Measurements from ENCODE around the gene SLC29A1. TPM values are rescaled to one million over a fixed set of nuclear protein-coding genes. Genes with fewer than 3 reads are reported as not detected.
"Not testable (repeated sequence)": the region's sequence is repeated elsewhere in the genome, so short reads cannot be mapped to it uniquely, and the experiment has no call there.

The SLC29A1 gene
- total RNA-seq, 3 donors from 2014 or later: 12.9 to 140 (median 14.8) TPM

GRCh38 chr6:44228836-44229235, 5.4 kb downstream of the SLC29A1 start:
- TF ChIP-seq, protein P1, sequence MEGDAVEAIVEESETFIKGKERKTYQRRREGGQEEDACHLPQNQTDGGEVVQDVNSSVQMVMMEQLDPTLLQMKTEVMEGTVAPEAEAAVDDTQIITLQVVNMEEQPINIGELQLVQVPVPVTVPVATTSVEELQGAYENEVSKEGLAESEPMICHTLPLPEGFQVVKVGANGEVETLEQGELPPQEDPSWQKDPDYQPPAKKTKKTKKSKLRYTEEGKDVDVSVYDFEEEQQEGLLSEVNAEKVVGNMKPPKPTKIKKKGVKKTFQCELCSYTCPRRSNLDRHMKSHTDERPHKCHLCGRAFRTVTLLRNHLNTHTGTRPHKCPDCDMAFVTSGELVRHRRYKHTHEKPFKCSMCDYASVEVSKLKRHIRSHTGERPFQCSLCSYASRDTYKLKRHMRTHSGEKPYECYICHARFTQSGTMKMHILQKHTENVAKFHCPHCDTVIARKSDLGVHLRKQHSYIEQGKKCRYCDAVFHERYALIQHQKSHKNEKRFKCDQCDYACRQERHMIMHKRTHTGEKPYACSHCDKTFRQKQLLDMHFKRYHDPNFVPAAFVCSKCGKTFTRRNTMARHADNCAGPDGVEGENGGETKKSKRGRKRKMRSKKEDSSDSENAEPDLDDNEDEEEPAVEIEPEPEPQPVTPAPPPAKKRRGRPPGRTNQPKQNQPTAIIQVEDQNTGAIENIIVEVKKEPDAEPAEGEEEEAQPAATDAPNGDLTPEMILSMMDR (IDR thresholded peaks at IDR 0.05): no peak
- intact Hi-C loops (cut with DNase I, micrococcal nuclease): no loop called here
- Histone ChIP-seq H3K36me3 (ENCODE audit: low read depth) (no peaks in the 10 kb centered on the region), H3K4me1 (ENCODE audit: low read depth) (peaks cover 6% of the 10 kb centered on the region), H3K4me3 (no peak overlapping the region), H3K9me3 (no peaks in the 10 kb centered on the region)
- no peak for DNase-seq
- no peak for ATAC-seq

DNA sequence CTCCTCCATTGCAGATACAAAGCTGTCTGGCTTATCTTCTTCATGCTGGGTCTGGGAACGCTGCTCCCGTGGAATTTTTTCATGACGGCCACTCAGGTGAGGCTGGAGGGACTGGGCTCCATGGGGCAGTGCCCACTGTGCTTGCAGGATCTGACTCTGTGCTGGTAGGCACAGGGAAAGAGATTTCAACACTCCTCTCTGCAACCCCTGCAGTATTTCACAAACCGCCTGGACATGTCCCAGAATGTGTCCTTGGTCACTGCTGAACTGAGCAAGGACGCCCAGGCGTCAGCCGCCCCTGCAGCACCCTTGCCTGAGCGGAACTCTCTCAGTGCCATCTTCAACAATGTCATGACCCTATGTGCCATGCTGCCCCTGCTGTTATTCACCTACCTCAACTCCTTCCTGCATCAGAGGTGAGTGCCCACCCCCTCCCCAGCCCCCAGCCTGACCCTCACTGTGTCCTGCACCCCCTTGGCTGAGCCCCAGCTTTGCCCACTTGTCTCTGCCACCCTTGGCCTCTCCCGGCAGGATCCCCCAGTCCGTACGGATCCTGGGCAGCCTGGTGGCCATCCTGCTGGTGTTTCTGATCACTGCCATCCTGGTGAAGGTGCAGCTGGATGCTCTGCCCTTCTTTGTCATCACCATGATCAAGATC, 6.1 kb downstream of the SLC29A1 start:
- ATAC-seq: no peak
- Histone ChIP-seq H3K36me3 (ENCODE audit: low read depth) (no peaks in the 10 kb centered on the region), H3K9me3 (no peaks in the 10 kb centered on the region), H3K4me1 (ENCODE audit: low read depth) (peaks cover 3% of the 10 kb centered on the region), H3K4me3 (no peak overlapping the region)
- intact Hi-C loops (cut with DNase I, micrococcal nuclease): loop anchor here in 1 of 2 donors (10.0 kb wide), 1 partner anchor 55 kb away; no protein-coding TSS in a partner anchor
- TF ChIP-seq, protein P1 (IDR thresholded peaks at IDR 0.05): no peak
- DNase-seq: no peak

DNA sequence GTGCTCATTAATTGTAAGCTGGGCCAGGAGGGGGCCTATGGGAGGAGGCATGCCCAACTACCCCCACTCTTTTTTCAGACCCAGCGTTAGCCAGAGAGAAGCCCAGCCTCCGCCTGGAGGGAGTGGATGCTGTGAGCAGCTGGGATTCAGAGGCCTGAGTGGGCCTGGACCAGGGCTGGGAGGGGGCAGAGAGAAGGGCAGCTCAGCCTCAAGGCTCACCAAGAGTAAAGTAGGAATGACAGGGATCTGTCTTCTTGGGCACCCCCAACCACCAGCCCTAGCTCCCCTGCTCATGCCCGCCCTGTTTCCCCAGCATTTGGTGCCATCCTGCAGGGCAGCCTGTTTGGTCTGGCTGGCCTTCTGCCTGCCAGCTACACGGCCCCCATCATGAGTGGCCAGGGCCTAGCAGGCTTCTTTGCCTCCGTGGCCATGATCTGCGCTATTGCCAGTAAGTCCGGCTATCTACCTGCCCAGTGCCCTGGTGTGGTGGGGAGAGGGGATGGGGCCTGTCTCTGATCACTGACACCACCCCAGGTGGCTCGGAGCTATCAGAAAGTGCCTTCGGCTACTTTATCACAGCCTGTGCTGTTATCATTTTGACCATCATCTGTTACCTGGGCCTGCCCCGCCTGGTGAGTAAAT, 6.8 kb downstream of the SLC29A1 start:
- ATAC-seq: no peak
- DNase-seq: no peak
- peaks cover 9% of the 10 kb centered on the region for H3K4me1 ChIP-seq (ENCODE audit: low read depth)
- intact Hi-C loops (cut with DNase I, micrococcal nuclease): loop anchor here in 1 of 2 donors (10.0 kb wide), 1 partner anchor 55 kb away; no protein-coding TSS in a partner anchor
- no peaks in the 10 kb centered on the region for H3K9me3 ChIP-seq
- H3K4me3 ChIP-seq: no peak overlapping the region
- TF ChIP-seq, protein P1 (IDR thresholded peaks at IDR 0.05): no peak
- H3K36me3 ChIP-seq (ENCODE audit: low read depth): no peaks in the 10 kb centered on the region

GRCh38 chr6:44231426-44231825, 8.0 kb downstream of the SLC29A1 start:
- not testable (repeated sequence) for H3K9me3 ChIP-seq; H3K4me3 ChIP-seq; H3K36me3 ChIP-seq (ENCODE audit: low read depth); H3K4me1 ChIP-seq (ENCODE audit: low read depth); DNase-seq; ATAC-seq
- intact Hi-C loops (cut with DNase I, micrococcal nuclease): loop anchor here in 1 of 2 donors (10.0 kb wide), 1 partner anchor 57 kb away; no protein-coding TSS in a partner anchor

- ATAC-seq: no peak
- H3K4me1 ChIP-seq (ENCODE audit: low read depth): peaks cover 13% of the 10 kb centered on the region
- H3K9me3 ChIP-seq: no peaks in the 10 kb centered on the region
- no peak for DNase-seq
- no peaks in the 10 kb centered on the region for H3K36me3 ChIP-seq (ENCODE audit: low read depth)
- TF ChIP-seq, protein P1 (IDR thresholded peaks at IDR 0.05): no peak
- intact Hi-C loops (cut with DNase I, micrococcal nuclease): loop anchor here in 1 of 2 donors (10.0 kb wide), 1 partner anchor 58 kb away; no protein-coding TSS in a partner anchor
- no peak overlapping the region for H3K4me3 ChIP-seq
Observed at GRCh38 chr6:44232676-44233566, 9.5 kb downstream of the SLC29A1 start.

Data from mucosa of descending colon (tissue), 3 donors.